Activated naive CD4-positive, alpha-beta T cell treated with anti-CD3 and anti-CD28 coated beads for 36 hours (primary cell): Measurements from ENCODE around the gene CFAP53. TPM values are rescaled to one million over a fixed set of nuclear protein-coding genes. Genes with fewer than 3 reads are reported as not detected.

Source experiments
- CTCF ChIA-PET: fragments of 350-600 bp; sonication (Branson Sonifier 250); formaldehyde crosslinking; loops from one replicate; lab custom pipeline; 2021; ENCODE audit warnings: antibody characterized with exemption; lab: Charles Lee
- DNase-seq: peaks from one replicate; pipeline ENCODE4 v3.0.0-alpha.2; 2020
- H3K27ac Mint-ChIP-seq: one replicate; pipeline ENCODE4 v1.8.0; 2021; ENCODE audit warnings: mild to moderate bottlenecking, mixed read lengths
- H3K27me3 Mint-ChIP-seq: one replicate; pipeline ENCODE4 v1.8.0; 2021; ENCODE audit warnings: low read depth, mixed read lengths
- H3K36me3 Mint-ChIP-seq: one replicate; pipeline ENCODE4 v1.8.0; 2021; ENCODE audit warnings: low read depth, mixed read lengths
- H3K4me1 Mint-ChIP-seq: one replicate; pipeline ENCODE4 v1.8.0; 2021; ENCODE audit warnings: low read depth, mixed read lengths
- H3K4me3 Mint-ChIP-seq: one replicate; pipeline ENCODE4 v1.8.0; 2021; ENCODE audit warnings: mild to moderate bottlenecking, moderate library complexity, mixed read lengths
- H3K9me3 Mint-ChIP-seq: one replicate; pipeline ENCODE4 v1.8.0; 2021; ENCODE audit warnings: mixed read lengths
- intact Hi-C: fragments of 100-400 bp; cut with micrococcal nuclease; formaldehyde crosslinking; loops from one replicate; pipeline ENCODE4 v1.15.1; 2023
- total RNA-seq, 2 experiments: library from RNA; stranded (reverse); gene quantifications; one replicate each; pipeline ENCODE4 v1.2.3, GENCODE V29; 2021

Gene CFAP53
- total RNA-seq, 2 experiments from 2014 or later, result 0.40 to 0.43 TPM

DNA sequence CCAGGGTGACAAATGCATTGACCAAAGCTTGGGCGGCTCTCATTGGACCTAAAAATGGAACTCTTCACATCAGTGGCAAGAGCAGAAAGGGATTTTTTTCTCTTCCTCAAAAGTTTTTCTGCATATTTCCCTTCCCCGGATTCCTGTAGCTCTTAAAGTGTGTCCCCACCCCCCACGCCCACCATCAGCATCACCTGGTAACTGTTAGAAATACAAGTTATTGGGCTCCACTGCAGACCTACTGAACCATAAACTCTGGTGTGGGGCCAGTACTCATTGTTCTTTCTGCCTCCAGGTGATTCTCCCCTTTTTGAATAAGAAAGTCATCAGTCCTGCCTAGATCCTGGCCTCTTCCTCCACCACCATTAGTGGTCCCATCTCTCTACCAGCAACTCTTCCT, 70.0 kb downstream of the CFAP53 start:
- CTCF ChIA-PET, result interaction anchor here (0.5 to 3.1 kb wide), 11 partner anchors 10 to 282 kb away, joined by 3 to 13 read pairs (median 5); no protein-coding TSS in a partner anchor
- peaks cover 2% of the 10 kb centered on the region for H3K9me3 Mint-ChIP-seq
- DNase-seq, result no peak
- no peak overlapping the region for H3K27ac Mint-ChIP-seq
- no peak overlapping the region for H3K4me3 Mint-ChIP-seq
- intact Hi-C loops, result no loop called here
- no peaks in the 10 kb centered on the region for H3K36me3 Mint-ChIP-seq
- H3K4me1 Mint-ChIP-seq, result peaks cover 10% of the 10 kb centered on the region
- peaks cover 52% of the 10 kb centered on the region for H3K27me3 Mint-ChIP-seq

- CTCF ChIA-PET, result interaction anchor here (0.6 to 3.1 kb wide), 17 partner anchors 8 to 685 kb away, joined by 3 to 15 read pairs (median 4); no protein-coding TSS in a partner anchor
- intact Hi-C loops, result loop anchor here (1.0 kb wide), 1 partner anchor 186 kb away; no protein-coding TSS in a partner anchor
- Mint-ChIP-seq H3K27ac (no peak overlapping the region), H3K27me3 (peaks cover 52% of the 10 kb centered on the region), H3K4me3 (peak overlapping the region; percentile 57), H3K9me3 (no peaks in the 10 kb centered on the region), H3K36me3 (no peaks in the 10 kb centered on the region), H3K4me1 (peaks cover 10% of the 10 kb centered on the region)
- DNase-seq, result no peak
These were observed 70.6 kb downstream of the CFAP53 start for GRCh38 chr18:50195689-50196088.

DNA sequence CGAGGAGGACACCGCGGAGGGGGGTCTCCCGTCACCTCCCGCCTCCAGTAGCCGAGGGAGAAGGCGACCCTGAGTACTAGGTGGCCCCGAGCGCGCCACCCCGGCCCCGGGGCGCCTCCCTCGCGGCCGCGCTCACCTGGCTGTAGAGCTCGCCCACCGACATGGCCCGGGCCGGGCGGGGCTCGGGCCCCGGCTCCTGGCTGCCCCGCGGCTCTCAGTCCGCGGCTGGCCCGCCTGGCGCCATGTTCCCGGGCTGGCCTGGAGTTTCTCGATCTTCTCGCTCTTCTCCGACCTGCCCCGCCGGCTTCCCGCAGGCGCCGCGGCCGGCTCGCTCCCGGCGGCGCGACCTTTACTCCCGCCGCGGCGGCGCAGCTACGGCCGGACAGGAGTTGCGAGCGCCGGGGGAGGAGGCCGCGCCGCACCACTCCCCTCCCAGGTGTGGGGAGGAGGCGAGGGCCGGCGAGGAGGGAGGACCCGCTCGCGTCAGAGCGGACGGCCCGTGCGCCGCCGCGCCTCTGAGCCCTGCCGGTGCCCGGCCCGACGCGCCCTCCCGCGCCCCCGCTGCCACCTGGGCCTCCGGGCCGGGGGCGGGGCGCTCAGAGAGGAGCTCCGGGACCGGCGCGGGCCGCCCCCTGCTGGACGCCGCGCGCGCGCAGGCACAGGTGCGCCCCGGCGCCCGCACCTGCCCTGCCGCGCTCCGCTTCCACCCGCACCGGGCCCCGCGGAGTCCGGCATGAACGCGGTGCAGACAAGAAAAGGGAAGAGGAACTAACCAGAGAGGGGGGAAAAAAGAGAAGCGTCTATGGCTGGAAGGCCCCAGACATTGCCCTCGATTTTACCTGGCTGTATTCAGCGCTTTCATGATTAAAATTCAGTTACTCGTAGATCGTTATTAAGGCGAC, 71.4 kb downstream of the CFAP53 start, which contains the start of gene MYO5B:
TSS of gene MYO5B (minus strand) at position 517 of the 902 bp plus-strand sequence. CDS start at position 163, 354 bp downstream.
- Mint-ChIP-seq H3K27ac (no peak within 1 kb of the TSS), H3K27me3 (peaks cover 51% of the 10 kb centered on the region), H3K36me3 (no peaks in the 10 kb centered on the region), H3K9me3 (no peaks in the 10 kb centered on the region), H3K4me3 (peak within 1 kb of the TSS; percentile 57), H3K4me1 (peaks cover 13% of the 10 kb centered on the region)
- CTCF ChIA-PET, result interaction anchor here (0.6 to 3.1 kb wide), 14 partner anchors 9 to 686 kb away, joined by 3 to 15 read pairs (median 4); no protein-coding TSS in a partner anchor
- peak; percentile 53 for DNase-seq
- intact Hi-C loops, result loop anchor here (1.0 kb wide), 1 partner anchor 186 kb away; no protein-coding TSS in a partner anchor

GRCh38 chr18:50193796-50194630, 72.3 kb downstream of the CFAP53 start:
- CTCF ChIA-PET, result interaction anchor here (0.9 to 3.1 kb wide), 6 partner anchors 10 to 686 kb away, joined by 3 to 15 read pairs (median 8); no protein-coding TSS in a partner anchor
- Mint-ChIP-seq H3K27ac (no peak overlapping the region), H3K4me1 (peaks cover 15% of the 10 kb centered on the region), H3K9me3 (no peaks in the 10 kb centered on the region), H3K36me3 (no peaks in the 10 kb centered on the region), H3K27me3 (peaks cover 45% of the 10 kb centered on the region), H3K4me3 (peak overlapping the region; percentile 32)
- DNase-seq, result peak; percentile 20
- intact Hi-C loops, result no loop called here

- intact Hi-C loops, result no loop called here
- DNase-seq, result no peak
- no peak overlapping the region for H3K27ac Mint-ChIP-seq
- CTCF ChIA-PET, result interaction anchor here (2.8 kb wide), 1 partner anchor 10 kb away, joined by 15 read pairs; no protein-coding TSS in a partner anchor
- peaks cover 15% of the 10 kb centered on the region for H3K4me1 Mint-ChIP-seq
- H3K9me3 Mint-ChIP-seq, result no peaks in the 10 kb centered on the region
- H3K27me3 Mint-ChIP-seq, result peaks cover 48% of the 10 kb centered on the region
- no peaks in the 10 kb centered on the region for H3K36me3 Mint-ChIP-seq
- H3K4me3 Mint-ChIP-seq, result no peak overlapping the region
These were observed 73.1 kb downstream of the CFAP53 start for GRCh38 chr18:50192995-50193795.

GRCh38 chr18:50190926-50191325, 75.4 kb downstream of the CFAP53 start:
- Mint-ChIP-seq H3K9me3 (no peaks in the 10 kb centered on the region), H3K4me1 (peaks cover 15% of the 10 kb centered on the region), H3K36me3 (no peaks in the 10 kb centered on the region), H3K27ac (no peak overlapping the region), H3K4me3 (no peak overlapping the region), H3K27me3 (peaks cover 37% of the 10 kb centered on the region)
- no peak for DNase-seq
- intact Hi-C loops, result no loop called here
- CTCF ChIA-PET, result interaction anchor here (1.3 kb wide), 1 partner anchor 13 kb away, joined by 4 read pairs; no protein-coding TSS in a partner anchor

GRCh38 chr18:50190236-50190635, 76.1 kb downstream of the CFAP53 start:
- Mint-ChIP-seq H3K4me1 (peaks cover 10% of the 10 kb centered on the region), H3K27me3 (peaks cover 30% of the 10 kb centered on the region), H3K9me3 (no peaks in the 10 kb centered on the region), H3K36me3 (no peaks in the 10 kb centered on the region), H3K4me3 (no peak overlapping the region), H3K27ac (no peak overlapping the region)
- intact Hi-C loops, result no loop called here
- CTCF ChIA-PET, result interaction anchor here (1.3 kb wide), 1 partner anchor 13 kb away, joined by 4 read pairs; no protein-coding TSS in a partner anchor
- peak; percentile 8 for DNase-seq

GRCh38 chr18:50189160-50189559, 77.1 kb downstream of the CFAP53 start:
- no peaks in the 10 kb centered on the region for H3K9me3 Mint-ChIP-seq
- H3K27ac Mint-ChIP-seq, result no peak overlapping the region
- H3K4me3 Mint-ChIP-seq, result no peak overlapping the region
- peaks cover 9% of the 10 kb centered on the region for H3K4me1 Mint-ChIP-seq
- no peaks in the 10 kb centered on the region for H3K36me3 Mint-ChIP-seq
- peaks cover 28% of the 10 kb centered on the region for H3K27me3 Mint-ChIP-seq
- no peak for DNase-seq
- CTCF ChIA-PET, result interaction anchor here (0.8 kb wide), 1 partner anchor 678 kb away, joined by 4 read pairs; no protein-coding TSS in a partner anchor
- intact Hi-C loops, result no loop called here

DNA sequence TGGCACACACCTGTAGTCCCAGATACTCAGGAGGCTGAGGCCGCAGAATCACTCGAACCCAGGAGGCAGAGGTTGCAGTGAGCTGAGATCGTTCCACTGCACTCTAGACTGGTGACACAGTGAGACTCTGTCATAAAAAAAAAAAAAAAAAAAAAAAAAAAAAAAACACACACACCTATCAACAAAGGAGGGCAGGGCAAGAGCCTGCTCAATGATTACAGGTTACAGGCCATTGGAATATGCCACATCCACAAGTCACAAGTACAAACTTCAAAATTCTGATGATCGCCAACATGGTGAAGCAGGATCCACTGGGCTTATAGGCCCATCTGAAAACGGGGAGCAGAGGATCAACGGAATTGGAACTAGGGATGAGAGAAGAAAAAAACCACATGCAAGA, 77.6 kb downstream of the CFAP53 start:
- no peaks in the 10 kb centered on the region for H3K9me3 Mint-ChIP-seq
- H3K36me3 Mint-ChIP-seq, result no peaks in the 10 kb centered on the region
- no peak overlapping the region for H3K4me3 Mint-ChIP-seq
- H3K27me3 Mint-ChIP-seq, result peaks cover 23% of the 10 kb centered on the region
- intact Hi-C loops, result no loop called here
- CTCF ChIA-PET, result interaction anchor here (0.8 kb wide), 1 partner anchor 678 kb away, joined by 4 read pairs; no protein-coding TSS in a partner anchor
- H3K27ac Mint-ChIP-seq, result no peak overlapping the region
- no peak for DNase-seq
- peaks cover 5% of the 10 kb centered on the region for H3K4me1 Mint-ChIP-seq

DNA sequence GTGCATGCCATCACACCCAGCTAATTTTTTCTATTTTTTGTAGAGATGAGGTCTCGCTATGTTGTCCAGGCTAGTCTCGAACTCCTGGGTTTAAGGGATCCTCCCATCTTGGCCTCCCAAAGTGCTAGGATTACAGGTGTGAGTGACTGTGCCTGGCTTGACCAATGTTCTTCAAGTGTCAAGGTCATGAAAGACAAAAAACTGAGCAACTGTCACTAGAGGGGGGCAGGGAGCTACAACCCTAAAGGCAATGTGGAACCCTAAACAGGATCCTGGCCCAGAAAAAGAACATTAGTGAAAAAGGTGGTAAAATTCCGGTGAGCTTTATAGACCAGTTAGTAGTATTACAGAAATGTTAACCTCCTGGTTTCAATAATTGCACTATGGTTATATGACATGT, 78.6 kb downstream of the CFAP53 start:
- Mint-ChIP-seq H3K27ac (no peak overlapping the region), H3K36me3 (no peaks in the 10 kb centered on the region), H3K4me1 (peaks cover 4% of the 10 kb centered on the region), H3K27me3 (peaks cover 15% of the 10 kb centered on the region), H3K4me3 (no peak overlapping the region), H3K9me3 (no peaks in the 10 kb centered on the region)
- DNase-seq, result no peak
- CTCF ChIA-PET, result no interaction called here
- intact Hi-C loops, result no loop called here

GRCh38 chr18:50186385-50186784, 79.9 kb downstream of the CFAP53 start:
- Mint-ChIP-seq H3K9me3 (no peaks in the 10 kb centered on the region), H3K36me3 (no peaks in the 10 kb centered on the region), H3K27me3 (peaks cover 10% of the 10 kb centered on the region), H3K27ac (no peak overlapping the region), H3K4me3 (no peak overlapping the region), H3K4me1 (peaks cover 4% of the 10 kb centered on the region)
- intact Hi-C loops, result no loop called here
- no peak for DNase-seq
- CTCF ChIA-PET, result no interaction called here
